Measurements from ENCODE around the gene ALDH6A1. TPM values are rescaled to one million over a fixed set of nuclear protein-coding genes. Genes with fewer than 3 reads are reported as not detected.

The ALDH6A1 gene
- total and polyA plus RNA-seq, 2 donors (not counting 1 experiment from before 2014, with no cell fraction given): 2.8 to 16.7 TPM

- H3K4me3 ChIP-seq (ENCODE audit: control extremely low read depth in 1 of 5, extremely low read depth in 1 of 5, insufficient read depth in 1 of 5, low read depth in 2 of 5, low read length in 4 of 5): no peak overlapping the region
- peaks cover 28% of the 10 kb centered on the region for H3K4me1 Mint-ChIP-seq
- peaks cover 32% of the 10 kb centered on the region for H3K79me2 ChIP-seq (ENCODE audit: control insufficient read depth, insufficient read depth, low read length)
- DNase-seq: no peak
- no peaks in the 10 kb centered on the region for H3K27me3 Mint-ChIP-seq
- H4K20me1 ChIP-seq (ENCODE audit: control insufficient read depth, insufficient read depth, low read length, poor library complexity, severe bottlenecking): no peaks in the 10 kb centered on the region
- intact Hi-C loops (cut with micrococcal nuclease): no loop called here
- H3K4me2 ChIP-seq (replicated peaks; ENCODE audit: low read depth, low read length, poor library complexity, severe bottlenecking): no peak overlapping the region
- 100% methylated on average over 2 of the region's 3 CpGs for WGBS (ENCODE audit: insufficient coverage)
- H3K36me3 ChIP-seq (replicated peaks in 1 of 2; ENCODE audit: control extremely low read depth in 1 of 2, control insufficient read depth in 1 of 2, extremely low read depth in 1 of 2, insufficient read depth in 2 of 2, low read length in 1 of 2): no peaks in the 10 kb centered on the region
- H3K9me3 Mint-ChIP-seq (ENCODE audit: insufficient read depth): no peaks in the 10 kb centered on the region
- H3K27ac ChIP-seq (ENCODE audit: low read length in 2 of 2): no peak overlapping the region
- TF ChIP-seq EZH2 (IDR thresholded peaks at IDR 0.05; ENCODE audit: borderline replicate concordance, insufficient read depth, low read depth, low read length, poor library complexity, severe bottlenecking) (no peak), CTCF (IDR thresholded peaks at IDR 0.05) (no peak)
- no peak overlapping the region for H3K4me3 Mint-ChIP-seq
- POLR2A ChIA-PET: no interaction called here
- H3K27ac Mint-ChIP-seq: no peak overlapping the region
- H3K4me1 ChIP-seq (ENCODE audit: control insufficient read depth in 2 of 2, insufficient read depth in 2 of 2, low read length in 2 of 2): peaks cover 22 to 23% of the 10 kb centered on the region in 2 donors
- H3K9ac ChIP-seq (ENCODE audit: low read length): no peak overlapping the region
- H2AFZ ChIP-seq (ENCODE audit: insufficient read depth, low read depth, low read length, poor library complexity, severe bottlenecking): no peak overlapping the region
- no peaks in the 10 kb centered on the region for H3K27me3 ChIP-seq (replicated peaks in 1 of 4; ENCODE audit: control extremely low read depth in 1 of 4, control insufficient read depth in 3 of 4, insufficient read depth in 4 of 4, low read length in 3 of 4)
- no peaks in the 10 kb centered on the region for H3K9me3 ChIP-seq (ENCODE audit: control extremely low read depth in 1 of 3, control insufficient read depth in 2 of 3, insufficient read depth in 1 of 3, low read length in 2 of 3)
- CTCF ChIA-PET: no interaction called here
- ATAC-seq (ENCODE audit: low read depth): no peak
Observed at GRCh38 chr14:74081491-74081890, 2.8 kb downstream of the ALDH6A1 start.

- ATAC-seq (ENCODE audit: low read depth): no peak
- H3K4me1 Mint-ChIP-seq: peaks cover 26% of the 10 kb centered on the region
- 93% methylated on average over 2 of the region's 4 CpGs for WGBS (ENCODE audit: insufficient coverage)
Observed at GRCh38 chr14:74080820-74081460, 3.3 kb downstream of the ALDH6A1 start.

More at GRCh38 chr14:74080820-74081460, 3.3 kb downstream of the ALDH6A1 start:
- Mint-ChIP-seq H3K27ac (no peak overlapping the region), H3K4me3 (no peak overlapping the region), H3K27me3 (no peaks in the 10 kb centered on the region), H3K9me3 (ENCODE audit: insufficient read depth) (no peaks in the 10 kb centered on the region)
- Histone ChIP-seq H3K9ac (ENCODE audit: low read length) (no peak overlapping the region), H2AFZ (ENCODE audit: insufficient read depth, low read depth, low read length, poor library complexity, severe bottlenecking) (no peak overlapping the region), H3K4me2 (replicated peaks; ENCODE audit: low read depth, low read length, poor library complexity, severe bottlenecking) (no peak overlapping the region), H3K4me1 (ENCODE audit: control insufficient read depth in 2 of 2, insufficient read depth in 2 of 2, low read length in 2 of 2) (peaks cover 17 to 18% of the 10 kb centered on the region in 2 donors), H4K20me1 (ENCODE audit: control insufficient read depth, insufficient read depth, low read length, poor library complexity, severe bottlenecking) (no peaks in the 10 kb centered on the region), H3K9me3 (ENCODE audit: control extremely low read depth in 1 of 3, control insufficient read depth in 2 of 3, insufficient read depth in 1 of 3, low read length in 2 of 3) (no peaks in the 10 kb centered on the region), H3K27me3 (replicated peaks in 1 of 4; ENCODE audit: control extremely low read depth in 1 of 4, control insufficient read depth in 3 of 4, insufficient read depth in 4 of 4, low read length in 3 of 4) (no peaks in the 10 kb centered on the region), H3K4me3 (ENCODE audit: control extremely low read depth in 1 of 5, extremely low read depth in 1 of 5, insufficient read depth in 1 of 5, low read depth in 2 of 5, low read length in 4 of 5) (no peak overlapping the region), H3K79me2 (ENCODE audit: control insufficient read depth, insufficient read depth, low read length) (peaks cover 26% of the 10 kb centered on the region), H3K27ac (ENCODE audit: low read length in 2 of 2) (no peak overlapping the region), H3K36me3 (replicated peaks in 1 of 2; ENCODE audit: control extremely low read depth in 1 of 2, control insufficient read depth in 1 of 2, extremely low read depth in 1 of 2, insufficient read depth in 2 of 2, low read length in 1 of 2) (no peaks in the 10 kb centered on the region)
- POLR2A ChIA-PET: no interaction called here
- intact Hi-C loops (cut with micrococcal nuclease): no loop called here
- CTCF ChIA-PET: no interaction called here
- DNase-seq: no peak
- TF ChIP-seq CTCF (IDR thresholded peaks at IDR 0.05) (no peak), EZH2 (IDR thresholded peaks at IDR 0.05; ENCODE audit: borderline replicate concordance, insufficient read depth, low read depth, low read length, poor library complexity, severe bottlenecking) (no peak)

Data from B cell (primary cell).